DMS 273 (cell line): ENCODE results near the gene NOS3.

ENCODE experiments used
- DNase-seq: peaks from one replicate; lab custom pipeline; 2025; ENCODE audit not compliant: unreplicated experiment; lab: John Stamatoyannopoulos, UW

Gene NOS3

GRCh38 chr7:150990416-150991186, at the start of gene NOS3:
TSS of gene NOS3 (plus strand) at chr7:150991017. CDS start at chr7:150993804, 2,787 bp downstream.
- no peak for DNase-seq

- no peak for DNase-seq
These were observed 49.3 kb upstream of the NOS3 start for GRCh38 chr7:150941351-150942000.

- DNase-seq = peak; percentile 64
These were observed 48.7 kb upstream of the NOS3 start for GRCh38 chr7:150942001-150942590.

GRCh38 chr7:150942591-150943452, 48.0 kb upstream of the NOS3 start:
- DNase-seq = no peak

GRCh38 chr7:150943453-150943814, 47.4 kb upstream of the NOS3 start:
- no peak for DNase-seq

GRCh38 chr7:150944066-150945042, 46.5 kb upstream of the NOS3 start:
- DNase-seq = no peak

- DNase-seq = no peak
These were observed 45.5 kb upstream of the NOS3 start for GRCh38 chr7:150945171-150945852.

- DNase-seq = peak; percentile 95
These were observed 44.9 kb upstream of the NOS3 start for GRCh38 chr7:150945853-150946420.

- no peak for DNase-seq
These were observed 44.2 kb upstream of the NOS3 start for GRCh38 chr7:150946421-150947240.

- no peak for DNase-seq
These were observed 43.5 kb upstream of the NOS3 start for GRCh38 chr7:150947241-150947745.

- no peak for DNase-seq
These were observed 42.8 kb upstream of the NOS3 start for GRCh38 chr7:150947761-150948651.

- DNase-seq = no peak
These were observed 42.0 kb upstream of the NOS3 start for GRCh38 chr7:150948791-150949251.

GRCh38 chr7:150949564-150949963, 41.3 kb upstream of the NOS3 start:
- no peak for DNase-seq

GRCh38 chr7:150949971-150950491, 40.8 kb upstream of the NOS3 start:
- no peak for DNase-seq

GRCh38 chr7:150950496-150951180, 40.2 kb upstream of the NOS3 start:
- no peak for DNase-seq

- DNase-seq = no peak
These were observed 39.7 kb upstream of the NOS3 start for GRCh38 chr7:150951181-150951520.
